Heart left ventricle (tissue), 16 donors: ENCODE measurements around the gene LIN7B. TPM values are rescaled to one million over a fixed set of nuclear protein-coding genes. Genes with fewer than 3 reads are reported as not detected.
"Not testable (repeated sequence)": the region's sequence is repeated elsewhere in the genome, so short reads cannot be mapped to it uniquely, and the experiment has no call there.

Source experiments
- ATAC-seq, 4 donors: fragments of 200-7000 bp; cut with Tn5 transposase; one replicate each; pipeline ENCODE4 v1.9.1; 2020 to 2022; ENCODE audit warnings: moderate library complexity in 4 of 4, mild to moderate bottlenecking in 3 of 4, moderate number of reproducible peaks in 1 of 4
- DNase-seq, 5 donors: peaks; one replicate each; pipeline ENCODE4 v3.0.0-alpha.2; 2020
- H3K27ac ChIP-seq, 12 donors: fragments of 200-600 bp; sonication (generic) in 4 of 12; one replicate each; pipeline versions ENCODE4 v1.5.0 to v1.8.0; 2016 to 2022; ENCODE audit warnings: mild to moderate bottlenecking in 2 of 12
- H3K27me3 ChIP-seq, 9 donors: fragments of 200-600 bp; sonication (generic) in 2 of 9; one replicate each; pipeline versions ENCODE4 v1.5.1 to v1.8.0; 2016 to 2022; ENCODE audit warnings: mild to moderate bottlenecking in 3 of 9
- H3K36me3 ChIP-seq, 9 donors: fragments of 200-600 bp; sonication (generic) in 2 of 9; one replicate each; pipeline versions ENCODE4 v1.5.0 to v1.8.0; 2018 to 2022; ENCODE audit warnings: mild to moderate bottlenecking in 2 of 9
- H3K4me1 ChIP-seq, 12 donors: fragments of 200-600 bp; sonication (generic) in 4 of 12; one replicate each; pipeline versions ENCODE4 v1.5.0 to v1.8.0; 2016 to 2022; ENCODE audit warnings: mild to moderate bottlenecking in 3 of 12
- H3K4me3 ChIP-seq, 12 donors: fragments of 200-600 bp; sonication (generic) in 4 of 12; one replicate each; pipeline versions ENCODE4 v1.5.0 to v1.8.0; 2017 to 2022; ENCODE audit warnings: mild to moderate bottlenecking in 9 of 12, moderate library complexity in 4 of 12
- H3K9me3 ChIP-seq, 12 donors: fragments of 200-600 bp; sonication (generic) in 4 of 12; one replicate each; pipeline versions ENCODE4 v1.5.0 to v1.8.0; 2016 to 2022; ENCODE audit warnings: mild to moderate bottlenecking in 1 of 12
- CTCF ChIP-seq, 12 donors: fragments of 200-600 bp; sonication (generic) in 4 of 12; IDR thresholded peaks; one replicate each; pipeline versions ENCODE4 v1.5.0 to v1.8.0; 2018 to 2022; ENCODE audit warnings: antibody characterized with exemption in 12 of 12, mild to moderate bottlenecking in 5 of 12
- POLR2A ChIP-seq, 2 donors: fragments of 450-650 bp; IDR thresholded peaks; one replicate each; pipeline ENCODE4 v1.6.1; 2017; ENCODE audit warnings: antibody characterized with exemption in 2 of 2, mild to moderate bottlenecking in 2 of 2, moderate library complexity in 2 of 2
- WGBS, 4 donors: extraction: QIAGEN DNeasy Blood & Tissue Kit in 2 of 4; methylation state at CpG; one replicate each; pipeline versions ENCODE4 v1.1.5 to v1.1.7; 2013 to 2018; 5-methylcytosine and 5-hydroxymethylcytosine counted together
- intact Hi-C, 10 donors: fragments of 100-400 bp; cut with DNase I; formaldehyde crosslinking; loops; one replicate each; pipeline versions ENCODE4 v1.11.1 to v1.14.2; 2022
- polyA plus RNA-seq, 2 donors: library from polyadenylated mRNA; stranded (reverse); fragments of 200-250 nt; gene quantifications; one replicate each; pipeline ENCODE4 v1.2.3, GENCODE V29; 2013
- total RNA-seq, 9 donors: library from RNA; depleted of rRNA in 2 of 9; stranded (reverse); fragments of >200 nt in 2 of 9; fragmentation: NEBNext Ultra II Directional in 3 of 9; extraction: Animal tissue kit (Norgen Biotek cat#: 25700) in 3 of 9; gene quantifications; one replicate each; pipeline versions ENCODE4 v1.1.0 to v1.2.4, GENCODE V29; 2016 to 2023
- donor health status: ischemic (EF 13 %, LVEDD 7.1; RV severe dilation, severe dysfunction).
- donor health status: healthy with polysubstance abuse.
- donor health status: DM: no; HTN: yes; CAD: no.
- donor health status: DM: no; HTN: no; CAD: no.
- donor health status: ischemic (EF 25% LVEDD 6.9; RV normal size, moderate dysfunction).
- donor health status: ischemic (EF 25% LVEDD 5.7; RV mildly dilated, moderate dysfunction).
- donor health status: healthy.
- donor health status: DM: yes; HTN: yes; CAD: no.
- donor health status: ischemic (EF 35%, LVEDD 5.7; RV mildly dilated, moderate dysfunction).
- donor health status: nonischemic (EF 11% LVEDD 7.7; RV severe dilation, severe dysfunction).
- donor health status: DM: yes; HTN: yes; CAD: no.
- donor health status: PGD.
- donor health status: ischemic (EF 29% LVEDD 5.4; RV normal size, mild dysfunction).
- donor health status: nonischemic (EF 23%, LVEDD 6.1; RV moderate dilation, normal function).

LIN7B gene
- total and polyA plus RNA-seq, 11 donors: 12.6 to 55.8 (median 22.6) TPM

- Histone ChIP-seq H3K4me1 (peaks cover under 1 to 17% (median 13%) of the 10 kb centered on the region in 12 donors), H3K27me3 (peaks cover 0 to 8% (median 0%) of the 10 kb centered on the region in 9 donors), H3K4me3 (no peak overlapping the region), H3K27ac (no peak overlapping the region), H3K9me3 (no peaks in the 10 kb centered on the region), H3K36me3 (no peaks in the 10 kb centered on the region)
- ATAC-seq: no peak
- intact Hi-C loops: no loop called here
- 25 to 38% (median 37%) methylated on average over 15 to 23 of the region's 23 CpGs for WGBS, 4 donors
- peak in 1 of 5 donors; percentile 37 for DNase-seq
- no peak for TF ChIP-seq CTCF (IDR thresholded peaks at IDR 0.05)
- TF ChIP-seq POLR2A (IDR thresholded peaks at IDR 0.05): no peak
Observed at GRCh38 chr19:49125025-49125731, 11.0 kb downstream of the LIN7B start.

GRCh38 chr19:49126575-49126974 lies 12.4 kb downstream of the LIN7B start:
- H3K4me3 ChIP-seq: no peak overlapping the region
- H3K36me3 ChIP-seq: no peaks in the 10 kb centered on the region
- no peaks in the 10 kb centered on the region for H3K27me3 ChIP-seq
- 80 to 94% (median 83%) methylated on average over 4 of the region's 4 CpGs for WGBS, 4 donors
- no peak overlapping the region for H3K27ac ChIP-seq
- no peaks in the 10 kb centered on the region for H3K9me3 ChIP-seq
- DNase-seq: no peak
- ATAC-seq: no peak
- TF ChIP-seq CTCF (IDR thresholded peaks at IDR 0.05) (no peak), POLR2A (IDR thresholded peaks at IDR 0.05) (no peak)
- peaks cover 0 to 15% (median 11%) of the 10 kb centered on the region in 12 donors for H3K4me1 ChIP-seq
- intact Hi-C loops: no loop called here

GRCh38 chr19:49127225-49127624 lies 13.1 kb downstream of the LIN7B start:
- H3K27ac ChIP-seq, DNase-seq, intact Hi-C loops, ATAC-seq, H3K9me3 ChIP-seq, H3K27me3 ChIP-seq, H3K4me3 ChIP-seq, H3K36me3 ChIP-seq: not testable (repeated sequence)
- 95 to 98% (median 96%) methylated on average over 12 of the region's 12 CpGs for WGBS, 4 donors
- peaks cover 0 to 15% (median 11%) of the 10 kb centered on the region in 12 donors for H3K4me1 ChIP-seq

- Histone ChIP-seq H3K27ac (peak overlapping the region in 9 of 12 donors; percentile 14 to 82 (median 55)), H3K4me3 (peak overlapping the region in 9 of 12 donors; percentile 24 to 44 (median 35)), H3K4me1 (peaks cover 0 to 15% (median 11%) of the 10 kb centered on the region in 12 donors), H3K27me3 (no peaks in the 10 kb centered on the region), H3K9me3 (no peaks in the 10 kb centered on the region), H3K36me3 (no peaks in the 10 kb centered on the region)
- peak; percentile 97 for DNase-seq
- intact Hi-C loops: no loop called here
- TF ChIP-seq CTCF (IDR thresholded peaks at IDR 0.05): peak in 6 of 12 donors; percentile 6 to 42 (median 26)
- peak in 1 of 2 donors; percentile 22 for TF ChIP-seq POLR2A (IDR thresholded peaks at IDR 0.05)
- 4 to 6% (median 4%) methylated on average over 18 to 63 of the region's 63 CpGs for WGBS, 4 donors
- ATAC-seq: peak; percentile 97 to 99 (median 98)
Observed at GRCh38 chr19:49127674-49128544, 13.7 kb downstream of the LIN7B start.
